ENCODE measurements around the gene DNAH14. TPM values are rescaled to one million over a fixed set of nuclear protein-coding genes. Genes with fewer than 3 reads are reported as not detected.

DNAH14 gene
- total and polyA plus RNA-seq, 8 donors = 7.9 to 27.6 (median 17.5) TPM

DNA sequence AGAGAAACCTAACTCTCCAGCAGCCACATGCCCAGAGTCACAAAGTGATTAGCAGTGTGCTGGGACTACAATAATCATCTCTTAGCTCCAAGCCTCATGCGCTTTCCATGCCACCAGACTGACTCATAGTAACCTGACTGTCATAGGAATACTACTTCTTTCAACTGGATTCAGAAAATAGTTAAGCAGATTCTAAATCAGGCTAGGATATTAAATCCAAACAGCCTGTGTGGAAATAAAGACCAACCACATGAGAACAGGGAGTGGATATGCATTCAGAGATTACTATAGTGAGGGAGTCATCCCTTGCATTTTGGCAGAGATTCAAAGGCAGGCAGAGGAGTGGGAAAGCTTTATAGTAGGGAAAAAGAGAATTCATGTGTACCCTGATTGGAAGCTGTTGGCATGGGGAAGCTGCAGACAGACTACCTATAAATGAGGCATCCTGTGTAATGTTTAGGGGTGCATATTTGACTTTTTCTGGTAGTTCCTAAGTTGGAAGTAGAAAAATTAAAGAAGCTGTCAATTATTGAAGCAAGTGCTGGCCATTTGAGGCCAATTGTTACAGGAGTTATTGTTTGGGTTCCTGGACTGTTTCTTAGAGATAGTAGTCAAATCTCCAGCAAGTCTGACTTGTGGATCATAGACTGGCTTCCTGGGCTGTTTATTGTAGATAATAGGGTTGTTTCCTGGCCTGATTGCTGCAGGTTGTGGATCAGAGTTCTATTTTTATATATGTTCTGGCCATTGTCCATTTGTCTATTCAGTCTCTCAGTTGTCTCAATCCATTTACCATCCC, 31.7 kb upstream of the DNAH14 start:
- Histone ChIP-seq H3K4me1 (no peaks in the 10 kb centered on the region), H3K4me3 (no peak overlapping the region), H3K36me3 (no peaks in the 10 kb centered on the region), H3K27ac (no peak overlapping the region), H3K9me3 (no peaks in the 10 kb centered on the region), H3K27me3 (no peaks in the 10 kb centered on the region)
- ATAC-seq (no peak), DNase-seq (no peak), FAIRE-seq (no peak)
- 93 to 100% methylated on average over 1 of the region's 1 CpG for WGBS, 2 donors
- intact Hi-C loops (cut with DNase I) = no loop called here
- TF ChIP-seq, protein P1, sequence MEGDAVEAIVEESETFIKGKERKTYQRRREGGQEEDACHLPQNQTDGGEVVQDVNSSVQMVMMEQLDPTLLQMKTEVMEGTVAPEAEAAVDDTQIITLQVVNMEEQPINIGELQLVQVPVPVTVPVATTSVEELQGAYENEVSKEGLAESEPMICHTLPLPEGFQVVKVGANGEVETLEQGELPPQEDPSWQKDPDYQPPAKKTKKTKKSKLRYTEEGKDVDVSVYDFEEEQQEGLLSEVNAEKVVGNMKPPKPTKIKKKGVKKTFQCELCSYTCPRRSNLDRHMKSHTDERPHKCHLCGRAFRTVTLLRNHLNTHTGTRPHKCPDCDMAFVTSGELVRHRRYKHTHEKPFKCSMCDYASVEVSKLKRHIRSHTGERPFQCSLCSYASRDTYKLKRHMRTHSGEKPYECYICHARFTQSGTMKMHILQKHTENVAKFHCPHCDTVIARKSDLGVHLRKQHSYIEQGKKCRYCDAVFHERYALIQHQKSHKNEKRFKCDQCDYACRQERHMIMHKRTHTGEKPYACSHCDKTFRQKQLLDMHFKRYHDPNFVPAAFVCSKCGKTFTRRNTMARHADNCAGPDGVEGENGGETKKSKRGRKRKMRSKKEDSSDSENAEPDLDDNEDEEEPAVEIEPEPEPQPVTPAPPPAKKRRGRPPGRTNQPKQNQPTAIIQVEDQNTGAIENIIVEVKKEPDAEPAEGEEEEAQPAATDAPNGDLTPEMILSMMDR (IDR thresholded peaks at IDR 0.05) = no peak

DNA sequence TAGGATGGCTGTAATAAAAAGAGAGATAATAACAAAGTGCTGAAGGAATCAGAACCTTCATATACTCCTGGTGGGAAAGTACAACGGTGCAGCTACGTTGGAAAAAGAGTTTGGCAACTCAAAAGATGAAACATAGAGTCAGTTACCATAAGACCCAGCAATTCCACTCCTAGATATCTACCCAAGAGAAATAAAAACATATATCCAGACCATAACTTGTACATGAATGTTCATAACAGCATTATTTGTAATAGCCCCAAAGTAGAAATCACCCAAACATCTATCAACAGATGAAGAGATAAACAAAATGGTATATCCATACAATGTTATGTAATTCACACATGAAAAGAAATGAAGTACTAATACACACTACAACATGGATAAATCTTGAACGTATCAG, 30.5 kb upstream of the DNAH14 start:
- 87 to 88% methylated on average over 3 of the region's 3 CpGs for WGBS, 2 donors
- no peak overlapping the region for H3K4me3 ChIP-seq
- no peaks in the 10 kb centered on the region for H3K36me3 ChIP-seq
- FAIRE-seq (no peak), DNase-seq (no peak), ATAC-seq (no peak)
- H3K27me3 ChIP-seq = no peaks in the 10 kb centered on the region
- intact Hi-C loops (cut with DNase I) = no loop called here
- TF ChIP-seq, protein P1 (IDR thresholded peaks at IDR 0.05) = no peak
- no peaks in the 10 kb centered on the region for H3K4me1 ChIP-seq
- no peak overlapping the region for H3K27ac ChIP-seq
- no peaks in the 10 kb centered on the region for H3K9me3 ChIP-seq

- FAIRE-seq (no peak), ATAC-seq (no peak), DNase-seq (no peak)
- TF ChIP-seq, protein P1 (IDR thresholded peaks at IDR 0.05) = no peak
- no peak overlapping the region for H3K4me3 ChIP-seq
- no peaks in the 10 kb centered on the region for H3K27me3 ChIP-seq
- no peaks in the 10 kb centered on the region for H3K4me1 ChIP-seq
- no peaks in the 10 kb centered on the region for H3K9me3 ChIP-seq
- no peaks in the 10 kb centered on the region for H3K36me3 ChIP-seq
- intact Hi-C loops (cut with DNase I) = no loop called here
- 84 to 85% methylated on average over 3 of the region's 3 CpGs for WGBS, 2 donors
- no peak overlapping the region for H3K27ac ChIP-seq
Observed at GRCh38 chr1:224900062-224900630, 29.3 kb upstream of the DNAH14 start.

DNA sequence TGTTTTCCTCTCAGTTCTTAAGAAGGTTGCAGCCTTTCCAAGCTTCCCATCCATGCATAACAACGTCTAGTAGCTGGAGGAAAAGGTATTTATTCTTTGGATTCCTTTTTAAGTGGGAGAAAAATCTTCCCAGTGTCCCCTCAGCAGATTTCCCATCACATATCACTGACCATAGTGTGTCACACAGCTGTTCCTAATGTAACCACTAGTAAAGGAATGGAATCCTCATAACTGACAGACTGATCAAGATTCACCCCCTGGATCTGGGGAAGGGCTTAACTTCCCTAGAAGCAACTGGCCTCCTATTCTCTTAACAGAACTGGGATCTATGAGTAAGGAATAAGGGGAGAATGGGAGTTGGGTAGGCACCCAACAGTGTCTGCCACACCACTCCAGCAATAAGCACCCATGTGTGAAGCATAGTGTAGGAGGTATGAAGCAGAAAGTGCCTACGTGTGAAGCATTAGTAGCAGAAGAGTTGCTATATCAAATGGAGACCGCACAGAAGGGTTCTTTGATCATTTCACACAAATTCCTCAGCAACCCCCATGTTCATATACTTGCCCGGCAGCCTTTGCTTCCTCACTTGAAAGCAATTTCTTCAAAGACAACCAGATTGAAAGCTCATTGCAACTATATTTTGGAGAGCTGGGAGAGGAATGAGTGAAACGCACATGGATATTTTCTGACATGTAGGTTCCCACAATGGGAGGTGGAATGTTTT, 28.2 kb upstream of the DNAH14 start:
- WGBS, 2 donors = 81 to 82% methylated on average over 5 of the region's 5 CpGs
- FAIRE-seq (no peak), ATAC-seq (no peak), DNase-seq (no peak)
- Histone ChIP-seq H3K4me3 (no peak overlapping the region), H3K9me3 (no peaks in the 10 kb centered on the region), H3K27ac (no peak overlapping the region), H3K27me3 (no peaks in the 10 kb centered on the region), H3K36me3 (no peaks in the 10 kb centered on the region), H3K4me1 (no peaks in the 10 kb centered on the region)
- TF ChIP-seq, protein P1 (IDR thresholded peaks at IDR 0.05) = no peak
- intact Hi-C loops (cut with DNase I) = no loop called here

Measured in pancreas (tissue), 10 donors.